Medulla oblongata (tissue), 1 donor: Measurements from ENCODE around the gene HIPK2.

ENCODE experiments used
- DNase-seq: peaks from one replicate; pipeline ENCODE4 v3.0.0-alpha.2; 2015; ENCODE audit errors: extremely low spot score

The HIPK2 gene

GRCh38 chr7:139783647-139784385 is 6.0 kb upstream of the HIPK2 start:
- no peak for DNase-seq

DNA sequence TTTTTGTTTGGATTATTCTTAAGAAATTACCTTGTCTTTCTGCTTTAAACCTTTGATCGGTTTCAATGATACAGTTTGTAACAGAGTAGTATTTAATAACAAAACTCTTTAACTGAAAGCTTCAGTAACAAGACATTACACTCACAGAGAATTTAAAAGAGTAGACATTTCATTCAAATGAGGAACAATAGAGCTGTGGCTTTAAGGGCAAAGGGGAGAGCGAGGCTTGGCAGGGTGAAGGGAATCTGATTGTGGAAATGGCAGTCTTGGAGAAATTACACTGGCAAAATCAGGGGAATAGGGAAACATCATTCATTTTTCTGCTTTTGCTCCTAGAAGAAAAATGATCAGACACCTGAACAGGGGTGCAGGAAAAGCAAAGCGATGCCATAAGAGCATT is 5.1 kb upstream of the HIPK2 start:
- DNase-seq, result no peak

GRCh38 chr7:139777133-139777891 is 486 bp downstream of the HIPK2 start:
- no peak for DNase-seq

DNA sequence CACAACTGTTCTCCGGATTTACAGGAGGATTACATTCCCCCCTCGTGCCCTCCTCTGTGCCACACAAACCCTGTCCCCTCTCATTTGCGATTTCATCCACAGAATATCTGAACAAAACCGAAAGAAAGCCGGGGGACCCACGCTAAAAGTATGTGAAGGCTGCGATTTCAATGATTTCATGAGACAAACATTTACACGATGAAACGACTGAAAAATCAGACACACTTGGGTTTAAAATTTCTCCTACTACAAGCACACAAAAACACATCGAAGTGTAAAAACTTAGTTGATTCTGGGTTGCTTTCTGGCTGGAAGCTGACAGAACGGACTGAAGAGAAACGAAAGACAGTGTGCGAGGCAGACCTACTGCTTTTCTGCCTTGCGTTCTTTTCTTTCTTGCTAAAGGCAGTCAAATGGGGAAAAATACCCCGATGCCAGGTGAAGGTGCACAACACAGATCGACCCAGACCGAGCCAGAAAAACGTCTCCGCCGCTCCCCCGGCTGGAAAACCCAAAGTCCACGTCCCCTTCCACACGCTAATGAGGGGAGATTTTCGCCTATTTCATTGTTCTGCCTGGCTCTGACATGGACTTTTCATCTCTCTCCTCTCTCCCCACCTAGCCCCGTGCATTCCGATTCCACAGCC is 1.2 kb downstream of the HIPK2 start:
- DNase-seq, result peak; percentile 73

DNA sequence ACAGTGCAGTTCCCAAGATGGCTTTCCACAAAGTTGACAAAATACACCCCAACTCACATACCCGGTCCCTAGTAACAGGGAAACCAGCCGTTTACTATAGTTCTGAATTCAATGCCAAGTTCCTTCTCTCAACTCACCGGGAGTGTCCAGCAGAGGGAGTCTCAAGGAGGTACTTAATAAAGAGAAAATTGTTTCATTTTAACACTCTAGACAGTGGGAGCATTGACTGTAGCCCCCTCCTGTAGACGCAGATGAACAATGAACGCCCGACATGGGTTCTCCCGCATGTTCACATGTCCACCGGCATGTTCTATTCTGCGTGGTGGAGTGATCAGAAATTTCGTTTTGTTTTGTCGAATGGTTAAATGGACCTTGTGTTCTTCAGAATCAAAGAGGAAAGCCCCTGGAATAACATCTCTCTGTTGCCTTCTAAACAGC is 1.9 kb downstream of the HIPK2 start:
- peak; percentile 88 for DNase-seq

- no peak for DNase-seq
These were observed 3.4 kb downstream of the HIPK2 start for GRCh38 chr7:139774376-139774775.

GRCh38 chr7:139773371-139773770 is 4.4 kb downstream of the HIPK2 start:
- DNase-seq, result no peak

DNA sequence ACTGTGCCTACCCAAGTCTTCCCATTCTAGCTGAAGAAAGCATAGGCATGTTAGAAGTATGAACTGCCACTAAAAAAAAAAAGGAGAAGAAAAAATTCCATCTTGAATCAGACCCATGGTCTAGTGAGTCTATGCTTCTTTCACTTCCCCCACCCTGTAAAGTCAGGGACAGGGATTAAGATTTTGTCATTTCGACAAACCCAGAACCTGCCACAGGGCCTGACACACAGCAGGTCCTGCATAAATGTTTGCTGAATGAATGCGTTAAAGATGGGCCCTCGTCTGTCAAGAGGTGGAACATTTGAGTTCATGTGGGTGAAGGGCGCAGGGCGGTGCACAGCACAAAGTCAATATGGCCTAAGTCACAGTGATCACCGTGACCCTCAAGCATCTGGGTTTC is 4.9 kb downstream of the HIPK2 start:
- peak; percentile 28 for DNase-seq

DNA sequence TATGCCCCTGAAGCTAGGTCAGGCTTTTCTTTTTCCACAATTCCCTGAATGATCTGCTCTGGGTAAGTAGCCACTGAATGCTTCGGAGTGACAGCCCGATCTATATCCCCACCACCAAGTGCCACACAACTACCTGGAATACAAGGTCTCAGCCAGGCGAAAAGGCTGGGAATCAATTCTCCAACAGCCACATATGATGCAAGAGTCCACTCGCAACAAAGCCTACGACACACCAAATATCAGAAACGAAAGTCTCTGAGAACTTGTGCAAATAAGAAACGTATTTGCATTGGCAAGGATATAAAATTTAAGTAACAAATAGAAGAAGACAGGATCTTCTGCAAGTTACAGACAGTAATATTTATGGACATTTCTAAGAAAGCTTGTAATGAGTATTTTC is 5.7 kb downstream of the HIPK2 start:
- DNase-seq, result no peak

DNA sequence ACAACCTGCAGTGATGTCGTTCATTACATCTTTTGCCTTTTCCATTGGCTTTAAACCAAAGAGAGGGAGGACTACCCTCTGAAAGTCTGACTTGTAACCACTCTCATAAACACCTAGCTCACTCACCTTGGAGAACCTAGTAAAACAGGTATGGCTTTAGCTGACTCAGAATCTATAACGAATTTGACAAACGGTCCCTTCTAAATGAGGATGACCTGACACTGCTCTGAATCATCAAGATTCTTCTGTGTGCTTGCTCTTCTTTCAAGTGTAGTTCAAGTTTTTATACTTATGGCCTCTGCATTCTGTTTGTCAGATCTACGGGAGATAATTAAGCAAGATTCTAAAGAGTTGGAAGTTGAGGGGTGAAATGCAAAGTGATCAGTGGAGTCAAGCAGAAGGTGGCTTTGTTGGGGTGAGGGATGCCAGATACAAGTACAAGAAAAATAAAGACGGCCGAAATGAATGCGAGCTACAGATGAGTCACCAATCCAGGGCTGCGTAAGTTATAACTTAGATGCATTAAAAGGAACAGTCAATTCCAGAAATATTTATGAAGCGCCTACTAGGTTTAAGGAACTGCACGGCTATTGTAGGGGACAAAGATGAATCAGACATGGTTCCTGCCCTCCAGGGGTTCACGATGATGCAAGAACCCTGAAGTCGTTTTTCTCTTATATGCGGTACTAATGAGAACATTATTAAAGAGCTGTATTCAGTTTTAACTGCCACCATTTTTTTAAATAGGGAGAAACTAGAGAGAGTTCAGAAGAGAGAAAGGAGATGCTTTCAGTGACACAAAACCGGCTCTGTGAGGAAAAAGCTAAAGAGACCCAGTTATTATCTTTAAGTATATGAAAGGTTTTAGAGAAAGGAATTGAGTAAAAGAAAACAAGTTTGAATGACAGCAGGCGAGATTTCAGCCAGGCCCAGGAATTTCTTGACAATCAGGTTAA is 6.5 kb downstream of the HIPK2 start:
- DNase-seq, result no peak

GRCh38 chr7:139769761-139770160 is 8.0 kb downstream of the HIPK2 start:
- no peak for DNase-seq

- DNase-seq, result no peak
These were observed 8.7 kb downstream of the HIPK2 start for GRCh38 chr7:139769066-139769465.

DNA sequence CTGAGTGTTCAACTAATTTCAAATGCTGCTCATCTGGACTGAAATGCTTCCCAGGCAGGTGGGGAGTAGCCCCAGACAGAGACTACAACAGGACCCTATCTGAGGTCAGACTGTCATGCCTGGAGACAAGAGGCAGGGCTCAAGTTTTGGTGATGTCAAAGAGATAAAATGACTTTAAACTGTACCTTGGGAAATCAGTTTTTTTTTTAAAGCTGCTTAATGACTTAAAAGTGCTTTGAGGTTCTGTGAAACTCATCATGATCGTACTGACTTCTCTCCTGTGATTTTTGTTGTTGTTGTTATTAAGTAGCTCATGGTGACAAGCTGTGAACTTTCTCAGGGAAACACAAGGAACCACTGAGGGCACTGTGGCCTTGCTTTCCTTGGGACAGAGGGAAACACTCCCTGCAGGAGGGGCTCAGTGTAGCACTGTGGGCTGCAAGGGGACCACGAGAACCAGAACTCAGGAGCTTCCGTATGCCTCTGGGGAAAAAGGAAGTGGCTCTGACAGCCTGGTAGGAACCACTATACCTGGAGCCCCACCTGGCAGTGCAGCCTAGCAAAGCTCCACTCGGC is 9.5 kb downstream of the HIPK2 start:
- DNase-seq, result no peak

- no peak for DNase-seq
These were observed 10.2 kb downstream of the HIPK2 start for GRCh38 chr7:139767561-139767982.

- no peak for DNase-seq
These were observed 12.7 kb downstream of the HIPK2 start for GRCh38 chr7:139765143-139765542.

DNA sequence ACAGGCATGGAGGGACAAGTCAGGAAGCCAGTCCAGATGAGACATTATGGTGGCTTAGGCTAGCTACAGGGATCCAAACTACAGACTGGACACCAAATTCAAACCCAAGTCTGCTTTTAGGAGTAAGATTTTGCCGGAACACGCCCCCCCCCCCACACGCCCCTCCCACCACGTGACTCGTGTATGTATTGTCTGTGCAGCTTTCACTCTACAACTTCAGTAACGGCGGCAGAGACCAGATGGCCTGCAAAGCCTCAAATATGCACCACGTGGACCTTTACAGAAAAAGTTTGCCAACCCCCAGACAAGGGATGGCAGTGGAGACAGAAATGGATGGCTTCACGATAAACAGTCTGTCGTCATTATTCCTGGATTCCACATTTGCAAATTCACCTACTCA is 14.5 kb downstream of the HIPK2 start:
- DNase-seq, result no peak

- DNase-seq, result no peak
These were observed 14.9 kb downstream of the HIPK2 start for GRCh38 chr7:139762886-139763285.

DNA sequence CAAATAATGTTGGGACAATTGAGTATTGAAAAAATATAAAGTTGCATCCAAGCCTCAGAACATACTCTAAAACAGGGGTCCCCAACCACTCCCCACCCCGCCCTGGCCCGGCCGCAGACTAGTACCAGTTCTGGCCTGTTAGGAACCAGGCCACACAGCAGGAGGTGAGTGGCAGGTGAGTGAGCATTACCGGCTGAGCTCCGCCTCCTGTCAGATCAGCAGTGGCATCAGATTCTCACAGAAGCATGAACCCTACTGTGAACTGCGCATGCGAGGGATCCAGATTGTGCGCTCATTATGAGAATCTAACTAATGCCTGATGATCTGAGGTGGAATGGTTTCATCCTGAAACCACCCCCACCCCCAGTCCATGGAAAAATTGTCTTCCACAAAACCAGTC is 19.4 kb downstream of the HIPK2 start:
- no peak for DNase-seq

DNA sequence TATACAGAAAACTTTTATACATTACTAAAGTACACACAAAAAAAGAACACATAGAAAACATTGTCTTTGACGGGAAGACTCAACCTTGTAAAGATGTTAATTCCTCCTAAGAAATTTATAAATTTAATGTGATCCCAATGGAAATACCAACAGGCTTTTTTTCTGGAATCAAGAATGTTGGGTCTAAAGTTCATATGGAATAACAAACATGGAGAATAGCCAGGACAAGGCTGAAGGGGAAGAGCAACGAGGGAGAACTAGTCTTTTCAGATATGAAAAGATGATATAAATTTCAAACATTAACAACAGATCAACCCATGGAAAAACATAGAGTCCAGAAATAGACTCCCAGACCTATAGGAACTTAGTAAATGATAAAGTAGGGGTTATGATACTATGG is 19.8 kb downstream of the HIPK2 start:
- DNase-seq, result no peak

DNA sequence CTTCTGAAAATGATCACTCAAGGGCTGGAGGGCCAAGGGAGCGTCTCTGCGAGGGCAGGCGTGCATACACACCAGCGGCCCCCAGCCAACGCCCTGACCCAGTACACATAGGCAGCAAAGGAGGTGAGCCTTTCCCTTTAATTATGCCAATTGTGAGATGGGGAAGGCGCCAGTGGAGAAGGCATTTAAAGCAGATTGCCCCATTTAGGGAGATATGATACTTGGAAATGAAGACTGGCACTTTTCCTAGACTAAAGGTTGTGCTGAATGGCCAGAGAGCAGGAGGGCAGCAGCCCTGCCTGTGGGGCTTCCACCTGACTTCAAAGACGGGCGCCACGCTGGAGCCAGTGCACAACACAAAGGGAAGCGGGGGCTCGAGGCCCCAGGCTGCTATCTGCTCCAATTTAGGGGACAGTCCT is 24.1 kb downstream of the HIPK2 start:
- no peak for DNase-seq

DNA sequence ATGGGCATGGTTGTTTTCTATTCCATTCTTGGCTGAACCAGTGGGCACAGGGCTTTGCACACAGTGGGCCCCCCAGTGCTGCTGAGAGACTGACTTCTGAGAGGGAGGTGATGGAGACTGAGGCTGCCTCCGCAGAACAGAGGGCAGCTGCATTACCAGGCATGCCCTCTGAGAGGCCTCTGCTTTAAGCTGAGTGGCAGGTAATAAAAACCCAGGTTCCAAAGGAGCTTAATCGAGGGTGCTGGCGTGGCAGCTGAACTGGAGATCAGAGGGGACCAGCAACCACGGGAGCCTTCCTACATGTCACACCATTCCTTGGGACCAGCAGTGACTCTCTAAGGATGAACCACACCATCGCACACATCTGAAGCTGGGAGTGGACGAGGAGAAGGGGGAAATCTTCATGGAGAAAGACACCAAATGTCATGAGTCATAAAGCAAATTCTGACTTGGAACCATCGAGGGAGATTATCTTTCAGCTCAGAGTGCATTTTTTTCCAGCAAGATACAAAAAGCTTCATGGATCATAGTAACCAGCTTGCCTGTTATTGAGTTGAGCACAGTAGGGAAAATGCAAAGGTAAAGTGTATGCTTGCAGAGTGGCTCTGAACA is 24.6 kb downstream of the HIPK2 start:
- no peak for DNase-seq
